Kidney (tissue), 14 donors: ENCODE measurements around the gene EDAR. TPM values are rescaled to one million over a fixed set of nuclear protein-coding genes. Genes with fewer than 3 reads are reported as not detected.

ENCODE experiments used
- DNase-seq, 5 donors: peaks; one replicate each; pipeline ENCODE4 v3.0.0-alpha.2; 2013 to 2020
- FAIRE-seq: peaks from 2 replicates; lab custom pipeline; 2012; peaks lifted over from hg19 to GRCh38; lab: Jason Lieb, UNC
- H3K27ac ChIP-seq, 2 donors: one replicate each; pipeline ENCODE4 v1.7.0; 2013; ENCODE audit warnings: low read depth in 2 of 2, low read length in 2 of 2, inconsistent platforms in 1 of 2
- H3K27me3 ChIP-seq: one replicate; pipeline ENCODE4 v1.7.1; 2013; ENCODE audit warnings: low read length, inconsistent platforms; ENCODE audit not compliant: control insufficient read depth, insufficient read depth
- H3K36me3 ChIP-seq, 3 donors: one replicate each; pipeline versions ENCODE4 v1.7.0 to v1.7.1; 2013; ENCODE audit warnings: low read length in 3 of 3, control low read depth in 1 of 3, inconsistent platforms in 1 of 3; ENCODE audit not compliant: insufficient read depth in 3 of 3, control insufficient read depth in 2 of 3
- H3K4me1 ChIP-seq, 3 donors: one replicate each; pipeline versions ENCODE4 v1.7.0 to v1.7.1; 2013; ENCODE audit warnings: low read length in 3 of 3, inconsistent platforms in 1 of 3, low read depth in 1 of 3; ENCODE audit not compliant: control insufficient read depth in 2 of 3, insufficient read depth in 2 of 3
- H3K4me3 ChIP-seq, 3 donors: one replicate each; pipeline versions ENCODE4 v1.7.0 to v1.8.1; 2013; ENCODE audit warnings: low read length in 3 of 3, control low read depth in 1 of 3, inconsistent platforms in 1 of 3
- H3K9ac ChIP-seq, 3 donors: one replicate each; pipeline versions ENCODE4 v1.7.0 to v1.7.1; 2013; ENCODE audit warnings: low read length in 3 of 3, control low read depth in 1 of 3, inconsistent platforms in 1 of 3
- H3K9me3 ChIP-seq, 3 donors: one replicate each; pipeline versions ENCODE4 v1.7.0 to v1.7.1; 2013; ENCODE audit warnings: low read length in 3 of 3, control low read depth in 1 of 3, inconsistent platforms in 1 of 3; ENCODE audit not compliant: control insufficient read depth in 2 of 3, insufficient read depth in 1 of 3
- CTCF ChIP-seq: IDR thresholded peaks from 3 replicates; pipeline ENCODE4 v1.5.1; 2012; ENCODE audit warnings: mild to moderate bottlenecking, moderate library complexity, borderline replicate concordance; ENCODE audit not compliant: insufficient read depth; ENCODE audit errors: extremely low read depth
- intact Hi-C: fragments of 100-400 bp; cut with DNase I; formaldehyde crosslinking; loops from one replicate; pipeline ENCODE4 v1.11.1; 2022
- polyA plus RNA-seq: library from polyadenylated mRNA; stranded (reverse); fragments of 350-450 nt; fragmentation: Illumina TruSeq; extraction: RNeasy Lipid Tissue Mini Kit (QIAGEN cat#74804); gene quantifications from one replicate; pipeline ENCODE4 v1.2.3, GENCODE V29; 2014; ENCODE audit warnings: low read depth, low replicate concordance; ENCODE audit not compliant: insufficient read depth
- total RNA-seq: library from RNA; stranded (reverse); fragmentation: NEBNext Ultra II Directional; extraction: Animal tissue kit (Norgen Biotek cat#: 25700); gene quantifications from one replicate; pipeline ENCODE4 v1.2.1, GENCODE V29; 2021
- donor health status: control.
- donor health status: control.
- donor health status: control.
- donor health status: control.
- donor health status: control.
- donor health status: DM: yes; HTN: yes; CAD: no.
- donor health status: Normal renal cell carcinoma (clear cell type).

EDAR gene
- total and polyA plus RNA-seq, 2 donors from 2014 or later: 0.17 to 3.1 TPM

GRCh38 chr2:108981846-108982245, 7.2 kb downstream of the EDAR start:
- no peak for TF ChIP-seq CTCF
- intact Hi-C loops: no loop called here
- no peaks in the 10 kb centered on the region for H3K27me3 ChIP-seq
- FAIRE-seq (no peak), DNase-seq (no peak)
- H3K36me3 ChIP-seq: no peaks in the 10 kb centered on the region
- H3K9me3 ChIP-seq: no peaks in the 10 kb centered on the region
- H3K9ac ChIP-seq: no peak overlapping the region
- H3K4me1 ChIP-seq: peaks cover 0 to 12% (median 4%) of the 10 kb centered on the region in 3 donors
- no peak overlapping the region for H3K4me3 ChIP-seq
- no peak overlapping the region for H3K27ac ChIP-seq

GRCh38 chr2:108980076-108980475, 8.9 kb downstream of the EDAR start:
- intact Hi-C loops: no loop called here
- H3K36me3 ChIP-seq: no peaks in the 10 kb centered on the region
- DNase-seq: peak in 1 of 5 donors; percentile 62
- TF ChIP-seq CTCF: no peak
- H3K27ac ChIP-seq: no peak overlapping the region
- FAIRE-seq: no peak
- no peak overlapping the region for H3K4me3 ChIP-seq
- no peaks in the 10 kb centered on the region for H3K9me3 ChIP-seq
- peaks cover 0 to 12% (median 4%) of the 10 kb centered on the region in 3 donors for H3K4me1 ChIP-seq
- H3K9ac ChIP-seq: no peak overlapping the region
- no peaks in the 10 kb centered on the region for H3K27me3 ChIP-seq

- intact Hi-C loops: no loop called here
- no peaks in the 10 kb centered on the region for H3K36me3 ChIP-seq
- DNase-seq (no peak), FAIRE-seq (no peak)
- peaks cover 2 to 12% (median 4%) of the 10 kb centered on the region in 3 donors for H3K4me1 ChIP-seq
- TF ChIP-seq CTCF: no peak
- no peaks in the 10 kb centered on the region for H3K9me3 ChIP-seq
- no peak overlapping the region for H3K9ac ChIP-seq
- H3K4me3 ChIP-seq: no peak overlapping the region
- H3K27ac ChIP-seq: peak overlapping the region; percentile 33 to 41
- H3K27me3 ChIP-seq: no peaks in the 10 kb centered on the region
Measured at GRCh38 chr2:108979461-108979860, 9.6 kb downstream of the EDAR start.

GRCh38 chr2:108978709-108979111, 10.3 kb downstream of the EDAR start:
- TF ChIP-seq CTCF: no peak
- Histone ChIP-seq H3K27ac (peak overlapping the region in 1 of 2 donors; percentile 32), H3K4me3 (peak overlapping the region in 1 of 3 donors; percentile 13), H3K4me1 (peaks cover 2 to 12% (median 4%) of the 10 kb centered on the region in 3 donors), H3K9me3 (no peaks in the 10 kb centered on the region), H3K9ac (no peak overlapping the region), H3K27me3 (no peaks in the 10 kb centered on the region), H3K36me3 (no peaks in the 10 kb centered on the region)
- intact Hi-C loops: no loop called here
- FAIRE-seq (no peak), DNase-seq (peak in 3 of 5 donors; percentile 25 to 74 (median 63))
